HG02571 (cell line): Measurements from ENCODE around the gene CSGALNACT2.
A peak's percentile ranks its signal among the peaks of the same experiment; 100 is the strongest.
"Not testable (repeated sequence)": the region's sequence is repeated elsewhere in the genome, so short reads cannot be mapped to it uniquely, and the experiment has no call there.

Experiments used
- ATAC-seq: cut with Tn5 transposase; IDR thresholded peaks from one replicate; pipeline ENCODE4 v1.9.1; 2021; ENCODE audit warnings: mild to moderate bottlenecking, moderate library complexity; ENCODE audit not compliant: unreplicated experiment

CSGALNACT2 gene

GRCh38 chr10:43138757-43139241 lies 554 bp downstream of the CSGALNACT2 start:
- peak; percentile 30 for ATAC-seq

GRCh38 chr10:43141421-43141820 lies 3.2 kb downstream of the CSGALNACT2 start:
- no peak for ATAC-seq

- no peak for ATAC-seq
These were observed 7.1 kb downstream of the CSGALNACT2 start for GRCh38 chr10:43145311-43145710.

- ATAC-seq, result not testable (repeated sequence)
These were observed 7.7 kb downstream of the CSGALNACT2 start for GRCh38 chr10:43145936-43146335.

GRCh38 chr10:43151371-43151770 lies 13.1 kb downstream of the CSGALNACT2 start:
- no peak for ATAC-seq

- no peak for ATAC-seq
These were observed 15.7 kb downstream of the CSGALNACT2 start for GRCh38 chr10:43153901-43154300.

- ATAC-seq, result no peak
These were observed 17.0 kb downstream of the CSGALNACT2 start for GRCh38 chr10:43155221-43155620.

- ATAC-seq, result no peak
These were observed 17.5 kb downstream of the CSGALNACT2 start for GRCh38 chr10:43155741-43156140.

- ATAC-seq, result no peak
These were observed 18.5 kb downstream of the CSGALNACT2 start for GRCh38 chr10:43156590-43157341.

- no peak for ATAC-seq
These were observed 20.4 kb downstream of the CSGALNACT2 start for GRCh38 chr10:43158636-43159035.

- peak; percentile 40 for ATAC-seq
These were observed 22.0 kb downstream of the CSGALNACT2 start for GRCh38 chr10:43160046-43160920.

- ATAC-seq, result peak; percentile 52
These were observed 22.6 kb downstream of the CSGALNACT2 start for GRCh38 chr10:43160921-43161255.

- ATAC-seq, result no peak
These were observed 24.4 kb downstream of the CSGALNACT2 start for GRCh38 chr10:43162604-43163003.

GRCh38 chr10:43166207-43166879 lies 28.1 kb downstream of the CSGALNACT2 start:
- no peak for ATAC-seq

- peak; percentile 61 for ATAC-seq
These were observed 28.7 kb downstream of the CSGALNACT2 start for GRCh38 chr10:43166880-43167497.

- ATAC-seq, result no peak
These were observed 29.2 kb downstream of the CSGALNACT2 start for GRCh38 chr10:43167498-43167889.

GRCh38 chr10:43170491-43170890 lies 32.2 kb downstream of the CSGALNACT2 start:
- ATAC-seq, result no peak

GRCh38 chr10:43172645-43173044 lies 34.4 kb downstream of the CSGALNACT2 start:
- no peak for ATAC-seq

- no peak for ATAC-seq
These were observed 34.9 kb downstream of the CSGALNACT2 start for GRCh38 chr10:43173120-43173519.

- no peak for ATAC-seq
These were observed 36.7 kb downstream of the CSGALNACT2 start for GRCh38 chr10:43174969-43175368.

- no peak for ATAC-seq
These were observed 38.0 kb downstream of the CSGALNACT2 start for GRCh38 chr10:43176271-43176670.
